Ovary (tissue), 9 donors: Measurements from ENCODE around the gene KDM6A. TPM values are rescaled to one million over a fixed set of nuclear protein-coding genes. Genes with fewer than 3 reads are reported as not detected.
"Not testable (repeated sequence)": the region's sequence is repeated elsewhere in the genome, so short reads cannot be mapped to it uniquely, and the experiment has no call there.

Experiments
- DNase-seq, 5 donors: peaks; one replicate each; pipeline ENCODE4 v3.0.0-alpha.2; 2019 to 2020
- H3K27ac ChIP-seq, 2 donors: fragments of 200-600 bp; one replicate each; pipeline versions ENCODE4 v1.5.1 to v1.8.0; 2019 to 2022
- H3K27me3 ChIP-seq: fragments of 200-600 bp; one replicate; pipeline ENCODE4 v1.8.0; 2022
- H3K36me3 ChIP-seq: fragments of 200-600 bp; sonication (generic); one replicate; pipeline ENCODE4 v1.5.1; 2019
- H3K4me1 ChIP-seq: one replicate; pipeline ENCODE4 v1.8.1; 2013; ENCODE audit warnings: mild to moderate bottlenecking, moderate library complexity; ENCODE audit not compliant: insufficient read depth
- H3K4me3 ChIP-seq: fragments of 200-600 bp; sonication (generic); one replicate; pipeline ENCODE4 v1.5.1; 2017
- H3K9me3 ChIP-seq, 2 donors: fragments of 200-600 bp in 1 of 2; sonication (generic) in 1 of 2; one replicate each; pipeline versions ENCODE4 v1.5.1 to v1.8.1; 2013 to 2019; ENCODE audit warnings: mild to moderate bottlenecking in 1 of 2, moderate library complexity in 1 of 2
- CTCF ChIP-seq, 3 donors: fragments of 450-650 bp in 2 of 3; fragments of 200-600 bp in 1 of 3; IDR thresholded peaks; one replicate each; pipeline versions ENCODE4 v1.5.1 to v1.8.0; 2016 to 2022; ENCODE audit warnings: antibody characterized with exemption in 3 of 3, mild to moderate bottlenecking in 1 of 3
- EP300 ChIP-seq: sonication (generic); formaldehyde crosslinking; IDR thresholded peaks from one replicate; pipeline ENCODE4 v1.6.1; 2017; ENCODE audit warnings: antibody characterized with exemption
- POLR2A ChIP-seq: fragments of 450-650 bp; IDR thresholded peaks from one replicate; pipeline ENCODE4 v1.6.1; 2017; ENCODE audit warnings: antibody characterized with exemption, mild to moderate bottlenecking, moderate library complexity
- WGBS, 3 donors: extraction: QIAGEN DNeasy Blood & Tissue Kit in 1 of 3; methylation state at CpG; one replicate each; pipeline versions ENCODE4 v1.1.5 to v1.1.7; 2013 to 2017; 5-methylcytosine and 5-hydroxymethylcytosine counted together
- intact Hi-C, 4 donors: fragments of 100-400 bp; cut with DNase I; formaldehyde crosslinking; loops; one replicate each; pipeline versions ENCODE4 v1.11.0 to v1.15.1; 2022 to 2023
- polyA plus RNA-seq, 2 donors: library from polyadenylated mRNA; stranded (reverse); fragments of 200-250 nt in 1 of 2; fragments of 350-450 nt in 1 of 2; fragmentation: Illumina TruSeq in 1 of 2; extraction: RNeasy Lipid Tissue Mini Kit (QIAGEN cat#74804) in 1 of 2; gene quantifications; one replicate each; pipeline ENCODE4 v1.2.3, GENCODE V29; 2013 to 2014
- total RNA-seq, 7 donors: library from RNA; depleted of rRNA in 2 of 7; stranded (reverse); fragments of >200 nt in 2 of 7; fragmentation: NEBNext Ultra II Directional in 3 of 7; extraction: Animal tissue kit (Norgen Biotek cat#: 25700) in 3 of 7; gene quantifications; one replicate each; pipeline versions ENCODE4 v1.1.0 to v1.2.4, GENCODE V29; 2016 to 2023
- donor health status: DM: no; HTN: no; CAD: no; lungs with moderate emphysema.
- donor health status: DM: no; HTN: no; CAD: no.
- donor health status: Bipolar disorder and iron deficiency.
- donor health status: DM: yes; HTN: yes; CAD: no.
- donor health status: DM: no; HTN: no; CAD: no.
- donor health status: DM: yes; HTN: yes; CAD: no.

KDM6A gene
- total and polyA plus RNA-seq, 9 donors = 19.8 to 56.2 (median 42.1) TPM

DNA sequence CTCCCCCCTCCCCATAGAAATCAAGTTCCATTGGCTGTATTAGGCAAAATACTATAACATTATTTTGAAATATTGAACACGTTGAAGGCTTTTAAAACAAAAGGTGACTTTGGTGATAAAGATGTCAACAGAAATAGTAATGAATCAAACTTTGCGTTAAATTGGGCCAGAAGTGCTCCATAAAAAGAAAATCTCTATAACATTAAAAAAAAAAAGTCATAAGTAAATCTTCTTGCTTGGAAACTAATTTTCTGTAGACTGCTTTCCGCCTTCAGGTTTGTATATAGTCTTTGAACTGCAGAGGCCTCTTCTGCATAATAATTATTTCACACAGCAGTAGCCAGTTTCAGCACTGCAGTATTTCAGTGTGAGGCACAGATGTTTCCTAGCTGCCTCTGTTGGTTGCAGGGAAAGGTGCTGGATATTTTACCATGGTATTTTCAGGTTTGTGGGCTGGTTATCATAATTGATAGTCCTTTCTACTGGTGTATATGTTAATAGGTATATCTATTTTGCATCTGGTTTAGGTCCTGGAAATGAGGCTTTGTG is 158.9 kb downstream of the KDM6A start:
- no peak for TF ChIP-seq CTCF (IDR thresholded peaks at IDR 0.05)
- TF ChIP-seq EP300 = no peak
- no peak for TF ChIP-seq POLR2A
- no peaks in the 10 kb centered on the region for H3K27me3 ChIP-seq
- intact Hi-C loops = no loop called here
- no peak overlapping the region for H3K4me3 ChIP-seq
- no peaks in the 10 kb centered on the region for H3K4me1 ChIP-seq
- no peak overlapping the region for H3K27ac ChIP-seq
- H3K9me3 ChIP-seq = no peaks in the 10 kb centered on the region
- no peak for DNase-seq
- no peaks in the 10 kb centered on the region for H3K36me3 ChIP-seq
- WGBS, 3 donors = 76 to 78% (median 77%) methylated on average over 3 of the region's 3 CpGs

GRCh38 chrX:45035071-45035470 is 162.1 kb downstream of the KDM6A start:
- TF ChIP-seq CTCF (IDR thresholded peaks at IDR 0.05) = no peak
- no peak for TF ChIP-seq POLR2A
- no peak for TF ChIP-seq EP300
- H3K27ac ChIP-seq = no peak overlapping the region
- intact Hi-C loops = no loop called here
- DNase-seq = no peak
- no peak overlapping the region for H3K4me3 ChIP-seq
- no peaks in the 10 kb centered on the region for H3K27me3 ChIP-seq
- WGBS, 3 donors = 87 to 96% (median 95%) methylated on average over 2 of the region's 2 CpGs
- H3K36me3 ChIP-seq = no peaks in the 10 kb centered on the region
- H3K4me1 ChIP-seq = no peaks in the 10 kb centered on the region
- H3K9me3 ChIP-seq = no peaks in the 10 kb centered on the region

- Histone ChIP-seq H3K27ac (no peak overlapping the region), H3K4me3 (no peak overlapping the region), H3K36me3 (no peaks in the 10 kb centered on the region), H3K9me3 (no peaks in the 10 kb centered on the region), H3K27me3 (no peaks in the 10 kb centered on the region), H3K4me1 (no peaks in the 10 kb centered on the region)
- no peak for DNase-seq
- intact Hi-C loops = no loop called here
- WGBS, 3 donors = 94 to 96% (median 95%) methylated on average over 4 of the region's 4 CpGs
- TF ChIP-seq EP300 (no peak), CTCF (IDR thresholded peaks at IDR 0.05) (no peak), POLR2A (no peak)
These were observed 163.2 kb downstream of the KDM6A start for GRCh38 chrX:45036161-45036560.

DNA sequence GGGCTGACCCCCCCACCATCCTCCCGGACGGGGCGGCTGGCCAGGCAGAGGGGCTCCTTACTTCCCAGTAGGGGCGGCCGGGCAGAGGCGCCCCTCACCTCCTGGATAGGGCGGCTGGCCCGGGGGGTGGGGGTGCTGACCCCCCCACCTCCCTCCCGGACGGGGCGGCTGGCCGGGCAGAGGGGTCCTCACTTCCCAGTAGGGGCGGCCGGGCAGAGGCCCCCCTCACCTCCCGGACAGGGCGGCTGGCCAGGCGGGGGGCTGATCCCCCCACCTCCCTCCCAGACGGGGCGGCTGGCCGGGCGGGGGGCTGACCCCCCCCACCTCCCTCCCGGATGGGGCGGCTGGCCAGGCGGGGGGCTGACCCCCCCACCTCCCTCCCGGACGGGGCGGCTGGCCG is 167.1 kb downstream of the KDM6A start:
- H3K4me3 ChIP-seq, DNase-seq, H3K36me3 ChIP-seq, H3K9me3 ChIP-seq, H3K27me3 ChIP-seq, H3K27ac ChIP-seq, intact Hi-C loops, H3K4me1 ChIP-seq: not testable (repeated sequence)
- WGBS, 3 donors = 93% methylated on average over 21 of the region's 28 CpGs; no CpG with 5 or more reads in 2 of the 3 donors

DNA sequence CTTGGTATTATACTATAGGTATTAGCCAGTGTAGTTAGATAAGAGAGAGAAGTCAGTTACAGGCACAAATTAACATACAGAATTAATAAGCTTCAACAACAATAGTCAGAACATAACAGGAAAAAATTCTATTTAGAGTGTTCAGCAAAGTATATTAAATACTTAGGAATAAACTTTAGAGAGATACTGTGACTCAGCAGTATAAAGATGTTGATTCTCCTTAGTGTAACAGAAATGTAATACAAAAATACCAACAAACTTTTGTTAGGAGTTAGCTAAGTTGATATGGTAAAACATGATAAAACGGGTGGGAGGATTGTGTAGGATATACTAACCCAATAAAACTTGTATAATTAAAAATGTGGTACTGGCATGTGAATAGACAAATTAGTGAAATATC is 173.4 kb downstream of the KDM6A start:
- H3K4me1 ChIP-seq = no peaks in the 10 kb centered on the region
- no peaks in the 10 kb centered on the region for H3K36me3 ChIP-seq
- WGBS, 3 donors = 38 to 71% (median 57%) methylated on average over 1 of the region's 1 CpG
- H3K9me3 ChIP-seq = no peaks in the 10 kb centered on the region
- intact Hi-C loops = no loop called here
- H3K4me3 ChIP-seq = no peak overlapping the region
- no peaks in the 10 kb centered on the region for H3K27me3 ChIP-seq
- TF ChIP-seq CTCF (IDR thresholded peaks at IDR 0.05) (no peak), POLR2A (no peak), EP300 (no peak)
- no peak for DNase-seq
- H3K27ac ChIP-seq = no peak overlapping the region
